ENCODE results near the gene CCNY. TPM values are rescaled to one million over a fixed set of nuclear protein-coding genes. Genes with fewer than 3 reads are reported as not detected.
A peak's percentile ranks its signal among the peaks of the same experiment; 100 is the strongest.

The CCNY gene
- total and polyA plus RNA-seq, 2 of the 13 experiments (the other 11 are each of a cell fraction or from before 2014, with no cell fraction given) = 48.2 to 54.7 TPM

DNA sequence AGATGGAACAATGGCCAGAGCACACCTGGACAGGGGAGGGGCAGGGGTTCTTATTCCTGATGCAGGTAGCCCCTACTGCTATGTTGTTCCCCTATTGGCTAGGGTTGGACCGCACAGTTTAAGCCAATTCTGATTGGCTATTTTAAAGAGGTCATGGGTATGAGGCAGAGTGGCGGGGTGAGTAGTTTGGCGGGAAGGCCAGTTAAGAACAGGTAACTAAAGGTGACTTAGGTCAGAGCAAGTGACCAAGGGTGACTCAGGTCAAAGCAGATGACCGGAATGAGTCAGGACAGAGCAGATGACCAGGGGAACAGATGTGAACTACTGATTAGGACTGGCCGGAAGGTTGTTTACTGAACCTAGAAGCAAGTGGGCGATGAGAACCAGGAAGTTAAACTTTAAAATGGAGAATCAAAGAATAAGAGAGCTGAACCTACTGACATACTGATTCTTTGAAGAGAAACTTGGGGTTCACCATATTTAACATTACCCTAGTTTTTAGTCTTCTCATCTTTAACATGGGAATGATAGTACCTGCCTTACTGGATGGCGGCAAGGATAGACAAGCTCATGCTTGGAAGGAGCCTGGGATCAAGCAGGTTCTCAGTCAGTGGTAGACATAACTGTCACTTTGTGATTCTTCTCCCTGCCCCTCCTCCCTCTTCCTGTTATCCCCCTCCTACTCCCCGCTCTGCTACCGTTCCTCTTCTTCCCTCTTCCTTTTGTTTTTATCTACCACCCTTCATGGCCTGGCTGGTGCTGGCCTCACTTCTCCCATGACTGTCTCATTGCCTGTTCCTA is 55.0 kb downstream of the CCNY start (continued):
- TF ChIP-seq, protein P1, sequence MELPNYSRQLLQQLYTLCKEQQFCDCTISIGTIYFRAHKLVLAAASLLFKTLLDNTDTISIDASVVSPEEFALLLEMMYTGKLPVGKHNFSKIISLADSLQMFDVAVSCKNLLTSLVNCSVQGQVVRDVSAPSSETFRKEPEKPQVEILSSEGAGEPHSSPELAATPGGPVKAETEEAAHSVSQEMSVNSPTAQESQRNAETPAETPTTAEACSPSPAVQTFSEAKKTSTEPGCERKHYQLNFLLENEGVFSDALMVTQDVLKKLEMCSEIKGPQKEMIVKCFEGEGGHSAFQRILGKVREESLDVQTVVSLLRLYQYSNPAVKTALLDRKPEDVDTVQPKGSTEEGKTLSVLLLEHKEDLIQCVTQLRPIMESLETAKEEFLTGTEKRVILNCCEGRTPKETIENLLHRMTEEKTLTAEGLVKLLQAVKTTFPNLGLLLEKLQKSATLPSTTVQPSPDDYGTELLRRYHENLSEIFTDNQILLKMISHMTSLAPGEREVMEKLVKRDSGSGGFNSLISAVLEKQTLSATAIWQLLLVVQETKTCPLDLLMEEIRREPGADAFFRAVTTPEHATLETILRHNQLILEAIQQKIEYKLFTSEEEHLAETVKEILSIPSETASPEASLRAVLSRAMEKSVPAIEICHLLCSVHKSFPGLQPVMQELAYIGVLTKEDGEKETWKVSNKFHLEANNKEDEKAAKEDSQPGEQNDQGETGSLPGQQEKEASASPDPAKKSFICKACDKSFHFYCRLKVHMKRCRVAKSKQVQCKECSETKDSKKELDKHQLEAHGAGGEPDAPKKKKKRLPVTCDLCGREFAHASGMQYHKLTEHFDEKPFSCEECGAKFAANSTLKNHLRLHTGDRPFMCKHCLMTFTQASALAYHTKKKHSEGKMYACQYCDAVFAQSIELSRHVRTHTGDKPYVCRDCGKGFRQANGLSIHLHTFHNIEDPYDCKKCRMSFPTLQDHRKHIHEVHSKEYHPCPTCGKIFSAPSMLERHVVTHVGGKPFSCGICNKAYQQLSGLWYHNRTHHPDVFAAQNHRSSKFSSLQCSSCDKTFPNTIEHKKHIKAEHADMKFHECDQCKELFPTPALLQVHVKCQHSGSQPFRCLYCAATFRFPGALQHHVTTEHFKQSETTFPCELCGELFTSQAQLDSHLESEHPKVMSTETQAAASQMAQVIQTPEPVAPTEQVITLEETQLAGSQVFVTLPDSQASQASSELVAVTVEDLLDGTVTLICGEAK (IDR thresholded peaks at IDR 0.05) = no peak
- TF ChIP-seq, protein P1 (CRISPR knock-in tag; IDR thresholded peaks at IDR 0.05) = no peak
- TF ChIP-seq FOXC1 (CRISPR knock-in tag; IDR thresholded peaks at IDR 0.05; ENCODE audit: borderline replicate concordance) (no peak), SMAD3 (CRISPR knock-in tag; IDR thresholded peaks at IDR 0.05) (no peak), ESRRA (CRISPR knock-in tag; IDR thresholded peaks at IDR 0.05; ENCODE audit: low read depth) (peak; percentile 72; the same call in 1 of the 2 replicates), MAFG (CRISPR knock-in tag; IDR thresholded peaks at IDR 0.05) (no peak), ZFP36L2 (CRISPR knock-in tag; IDR thresholded peaks at IDR 0.05) (no peak), FOXP1 (IDR thresholded peaks at IDR 0.05) (no peak), FOXP1 (CRISPR knock-in tag; IDR thresholded peaks at IDR 0.05) (0 out of 2 replicates have a peak, but pooled peaks have one; percentile 30), ZNF652 (CRISPR knock-in tag; IDR thresholded peaks at IDR 0.05; ENCODE audit: borderline replicate concordance, low read depth) (no peak), ZFP41 (CRISPR knock-in tag; IDR thresholded peaks at IDR 0.05; ENCODE audit: borderline replicate concordance) (no peak)
- TF ChIP-seq, protein P2, sequence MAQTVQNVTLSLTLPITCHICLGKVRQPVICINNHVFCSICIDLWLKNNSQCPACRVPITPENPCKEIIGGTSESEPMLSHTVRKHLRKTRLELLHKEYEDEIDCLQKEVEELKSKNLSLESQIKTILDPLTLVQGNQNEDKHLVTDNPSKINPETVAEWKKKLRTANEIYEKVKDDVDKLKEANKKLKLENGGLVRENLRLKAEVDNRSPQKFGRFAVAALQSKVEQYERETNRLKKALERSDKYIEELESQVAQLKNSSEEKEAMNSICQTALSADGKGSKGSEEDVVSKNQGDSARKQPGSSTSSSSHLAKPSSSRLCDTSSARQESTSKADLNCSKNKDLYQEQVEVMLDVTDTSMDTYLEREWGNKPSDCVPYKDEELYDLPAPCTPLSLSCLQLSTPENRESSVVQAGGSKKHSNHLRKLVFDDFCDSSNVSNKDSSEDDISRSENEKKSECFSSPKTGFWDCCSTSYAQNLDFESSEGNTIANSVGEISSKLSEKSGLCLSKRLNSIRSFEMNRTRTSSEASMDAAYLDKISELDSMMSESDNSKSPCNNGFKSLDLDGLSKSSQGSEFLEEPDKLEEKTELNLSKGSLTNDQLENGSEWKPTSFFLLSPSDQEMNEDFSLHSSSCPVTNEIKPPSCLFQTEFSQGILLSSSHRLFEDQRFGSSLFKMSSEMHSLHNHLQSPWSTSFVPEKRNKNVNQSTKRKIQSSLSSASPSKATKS (CRISPR knock-in tag; IDR thresholded peaks at IDR 0.05) = no peak
- TF ChIP-seq, protein P3, sequence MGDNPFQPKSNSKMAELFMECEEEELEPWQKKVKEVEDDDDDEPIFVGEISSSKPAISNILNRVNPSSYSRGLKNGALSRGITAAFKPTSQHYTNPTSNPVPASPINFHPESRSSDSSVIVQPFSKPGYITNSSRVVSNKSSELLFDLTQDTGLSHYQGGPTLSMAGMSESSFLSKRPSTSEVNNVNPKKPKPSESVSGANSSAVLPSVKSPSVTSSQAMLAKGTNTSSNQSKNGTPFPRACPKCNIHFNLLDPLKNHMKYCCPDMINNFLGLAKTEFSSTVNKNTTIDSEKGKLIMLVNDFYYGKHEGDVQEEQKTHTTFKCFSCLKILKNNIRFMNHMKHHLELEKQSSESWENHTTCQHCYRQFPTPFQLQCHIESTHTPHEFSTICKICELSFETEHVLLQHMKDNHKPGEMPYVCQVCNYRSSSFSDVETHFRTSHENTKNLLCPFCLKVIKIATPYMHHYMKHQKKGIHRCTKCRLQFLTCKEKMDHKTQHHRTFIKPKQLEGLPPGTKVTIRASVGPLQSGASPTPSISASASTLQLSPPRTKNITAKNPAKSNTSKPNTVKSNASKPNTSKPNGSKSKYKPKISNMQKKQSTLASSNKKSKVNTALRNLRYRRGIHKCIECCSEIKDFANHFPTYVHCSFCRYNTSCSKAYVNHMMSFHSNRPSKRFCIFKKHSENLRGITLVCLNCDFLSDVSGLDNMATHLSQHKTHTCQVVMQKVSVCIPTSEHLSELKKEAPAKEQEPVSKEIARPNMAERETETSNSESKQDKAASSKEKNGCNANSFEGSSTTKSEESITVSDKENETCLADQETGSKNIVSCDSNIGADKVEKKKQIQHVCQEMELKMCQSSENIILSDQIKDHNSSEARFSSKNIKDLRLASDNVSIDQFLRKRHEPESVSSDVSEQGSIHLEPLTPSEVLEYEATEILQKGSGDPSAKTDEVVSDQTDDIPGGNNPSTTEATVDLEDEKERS (CRISPR knock-in tag; IDR thresholded peaks at IDR 0.05) = peak; percentile 59; the same call in 1 of the 2 replicates
- TF ChIP-seq, protein P4, sequence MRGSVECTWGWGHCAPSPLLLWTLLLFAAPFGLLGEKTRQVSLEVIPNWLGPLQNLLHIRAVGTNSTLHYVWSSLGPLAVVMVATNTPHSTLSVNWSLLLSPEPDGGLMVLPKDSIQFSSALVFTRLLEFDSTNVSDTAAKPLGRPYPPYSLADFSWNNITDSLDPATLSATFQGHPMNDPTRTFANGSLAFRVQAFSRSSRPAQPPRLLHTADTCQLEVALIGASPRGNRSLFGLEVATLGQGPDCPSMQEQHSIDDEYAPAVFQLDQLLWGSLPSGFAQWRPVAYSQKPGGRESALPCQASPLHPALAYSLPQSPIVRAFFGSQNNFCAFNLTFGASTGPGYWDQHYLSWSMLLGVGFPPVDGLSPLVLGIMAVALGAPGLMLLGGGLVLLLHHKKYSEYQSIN (CRISPR knock-in tag; IDR thresholded peaks at IDR 0.05; ENCODE audit: borderline replicate concordance) = no peak

Measured in HepG2 (cell line).